ENCODE results near the gene FAM107A. TPM values are rescaled to one million over a fixed set of nuclear protein-coding genes. Genes with fewer than 3 reads are reported as not detected.

The FAM107A gene
- total RNA-seq, 1 experiment from 2014 or later, result not detected

- CTCF ChIA-PET, result no interaction called here
These were observed 40.2 kb upstream of the FAM107A start for GRCh38 chr3:58617338-58617761.

GRCh38 chr3:58613236-58614132, 36.3 kb upstream of the FAM107A start:
- ATAC-seq (no peak), DNase-seq (ENCODE audit: low read depth, low spot score) (no peak)
- intact Hi-C loops (cut with micrococcal nuclease), result no loop called here
- H3K4me3 ChIP-seq (replicated peaks in 1 of 2; ENCODE audit: low read depth in 1 of 2, low read length in 2 of 2), result no peak overlapping the region
- no peak overlapping the region for H3K9ac ChIP-seq (ENCODE audit: low read length)
- H2AFZ ChIP-seq (ENCODE audit: low read depth, low read length, poor library complexity, severe bottlenecking), result no peak overlapping the region
- H4K20me1 ChIP-seq (ENCODE audit: insufficient read depth), result no peaks in the 10 kb centered on the region
- RAD21 ChIA-PET (ENCODE audit: low non-redundant PET in 1 of 2, low total read pairs in 2 of 2, uncharacterized antibody in 2 of 2, unreplicated experiment in 2 of 2), result no interaction called here
- H3K9me2 ChIP-seq (ENCODE audit: insufficient read depth), result no peaks in the 10 kb centered on the region
- no peaks in the 10 kb centered on the region; a peak in 1 of 4 replicates for H3K4me1 ChIP-seq (ENCODE audit: control insufficient read depth in 1 of 2, insufficient read depth in 2 of 2, low read length in 2 of 2)
- H3K9me3 ChIP-seq (ENCODE audit: control insufficient read depth in 1 of 2, insufficient read depth in 1 of 2, low read depth in 1 of 2, low read length in 2 of 2), result no peaks in the 10 kb centered on the region
- no peaks in the 10 kb centered on the region for H3K27me3 ChIP-seq (ENCODE audit: insufficient read depth, low read length)
- no peaks in the 10 kb centered on the region for H3K79me2 ChIP-seq (ENCODE audit: insufficient read depth, low read length)
- CTCF ChIA-PET, result no interaction called here
- H3K27ac ChIP-seq (ENCODE audit: low read depth, low read length), result no peak overlapping the region
- no peaks in the 10 kb centered on the region for H3K36me3 ChIP-seq (ENCODE audit: control insufficient read depth in 1 of 2, insufficient read depth in 2 of 2, low read length in 2 of 2)
- no peak overlapping the region for H3K4me2 ChIP-seq (ENCODE audit: low read length)
- no TSS peak for BruUV-seq (replicated peaks)
- POLR2A ChIA-PET, result no interaction called here
- TF ChIP-seq ZFX (IDR thresholded peaks at IDR 0.05), result no peak
- no peak for TF ChIP-seq MAX (IDR thresholded peaks at IDR 0.05)
- TF ChIP-seq ZBTB33 (IDR thresholded peaks at IDR 0.05; ENCODE audit: extremely low read depth, insufficient replicate concordance, low read length), result no peak
- no peak for TF ChIP-seq EGR1 (IDR thresholded peaks at IDR 0.05; ENCODE audit: low read depth)
- no peak for TF ChIP-seq CBX3 (IDR thresholded peaks at IDR 0.05; ENCODE audit: low read depth)
- no peak for TF ChIP-seq EZH2phosphoT487 (IDR thresholded peaks at IDR 0.05; ENCODE audit: borderline replicate concordance)
- no peak for TF ChIP-seq SRF (IDR thresholded peaks at IDR 0.05; ENCODE audit: low read depth)
- TF ChIP-seq ZNF274 (IDR thresholded peaks at IDR 0.05; ENCODE audit: low read depth, low read length), result no peak
- TF ChIP-seq FOSL1 (IDR thresholded peaks at IDR 0.05; ENCODE audit: low read depth), result no peak
- no peak for TF ChIP-seq CEBPB (IDR thresholded peaks at IDR 0.05; ENCODE audit: low read depth)
- TF ChIP-seq SP1 (IDR thresholded peaks at IDR 0.05; ENCODE audit: low read depth), result no peak
- TF ChIP-seq CTCF (IDR thresholded peaks at IDR 0.05 in 2 of 3, conservative IDR thresholded peaks at IDR 0.05 in 1 of 3; ENCODE audit: borderline replicate concordance in 1 of 3, insufficient read depth in 1 of 3, low read depth in 2 of 3, low read length in 2 of 3), result no peak
- no peak for TF ChIP-seq ATF3 (IDR thresholded peaks at IDR 0.05)

More at GRCh38 chr3:58617338-58617761, 40.2 kb upstream of the FAM107A start:
- Histone ChIP-seq H3K36me3 (ENCODE audit: control insufficient read depth in 1 of 2, insufficient read depth in 2 of 2, low read length in 2 of 2) (no peaks in the 10 kb centered on the region), H3K27ac (ENCODE audit: low read depth, low read length) (no peak overlapping the region), H3K9ac (ENCODE audit: low read length) (no peak overlapping the region), H3K4me1 (ENCODE audit: control insufficient read depth in 1 of 2, insufficient read depth in 2 of 2, low read length in 2 of 2) (no peaks in the 10 kb centered on the region), H3K9me2 (ENCODE audit: insufficient read depth) (no peaks in the 10 kb centered on the region), H3K4me3 (replicated peaks in 1 of 2; ENCODE audit: low read depth in 1 of 2, low read length in 2 of 2) (no peak overlapping the region), H3K79me2 (ENCODE audit: insufficient read depth, low read length) (no peaks in the 10 kb centered on the region), H3K4me2 (ENCODE audit: low read length) (no peak overlapping the region), H3K27me3 (ENCODE audit: insufficient read depth, low read length) (no peaks in the 10 kb centered on the region), H3K9me3 (ENCODE audit: control insufficient read depth in 1 of 2, insufficient read depth in 1 of 2, low read depth in 1 of 2, low read length in 2 of 2) (no peaks in the 10 kb centered on the region), H4K20me1 (ENCODE audit: insufficient read depth) (no peaks in the 10 kb centered on the region), H2AFZ (ENCODE audit: low read depth, low read length, poor library complexity, severe bottlenecking) (no peak overlapping the region)
- ChIA-PET POLR2A (no interaction called here), RAD21 (ENCODE audit: low non-redundant PET in 1 of 2, low total read pairs in 2 of 2, uncharacterized antibody in 2 of 2, unreplicated experiment in 2 of 2) (no interaction called here)
- BruUV-seq (replicated peaks), result no TSS peak
- no peak for DNase-seq (ENCODE audit: low read depth, low spot score)
- no peak for ATAC-seq
- intact Hi-C loops (cut with micrococcal nuclease), result no loop called here
- TF ChIP-seq POLR2AphosphoS5 (IDR thresholded peaks at IDR 0.05; ENCODE audit: low read depth, low read length) (no peak), ATF3 (IDR thresholded peaks at IDR 0.05) (no peak), POLR2A (IDR thresholded peaks at IDR 0.05; ENCODE audit: borderline replicate concordance, extremely low read depth, insufficient read depth, insufficient read length) (no peak), ZFX (IDR thresholded peaks at IDR 0.05) (no peak)
